Naive B cell (primary cell): ENCODE results near the gene NPNT. TPM values are rescaled to one million over a fixed set of nuclear protein-coding genes. Genes with fewer than 3 reads are reported as not detected.

Experiments used
- ATAC-seq, 2 donors: fragments of 150-1000 bp; cut with Tn5 transposase; 2 replicates each; pipeline ENCODE4 v1.10.0; 2021; ENCODE audit warnings: low read depth in 2 of 2, mild to moderate bottlenecking in 2 of 2, moderate library complexity in 2 of 2
- DNase-seq: peaks from one replicate; pipeline ENCODE4 v3.0.0; 2022
- H3K27ac Mint-ChIP-seq, 6 donors: one replicate each; pipeline ENCODE4 v1.8.0; 2020 to 2022; ENCODE audit warnings: mild to moderate bottlenecking in 6 of 6, mixed read lengths in 6 of 6, moderate library complexity in 5 of 6, inconsistent platforms in 2 of 6
- H3K27me3 Mint-ChIP-seq, 3 donors: one replicate each; pipeline ENCODE4 v1.8.0; 2021 to 2022; ENCODE audit warnings: mixed read lengths in 3 of 3, mild to moderate bottlenecking in 1 of 3
- H3K36me3 Mint-ChIP-seq, 2 donors: one replicate each; pipeline ENCODE4 v1.8.0; 2020 to 2022; ENCODE audit warnings: mixed read lengths in 2 of 2, inconsistent platforms in 1 of 2, mild to moderate bottlenecking in 1 of 2
- H3K4me1 Mint-ChIP-seq, 3 donors: one replicate each; pipeline ENCODE4 v1.8.0; 2020 to 2022; ENCODE audit warnings: mixed read lengths in 3 of 3, inconsistent platforms in 1 of 3, mild to moderate bottlenecking in 1 of 3, moderate library complexity in 1 of 3
- H3K4me3 Mint-ChIP-seq, 8 donors: one replicate each; pipeline ENCODE4 v1.8.0; 2020 to 2022; ENCODE audit warnings: mild to moderate bottlenecking in 8 of 8, mixed read lengths in 8 of 8, moderate library complexity in 8 of 8, inconsistent platforms in 2 of 8
- H3K9me3 Mint-ChIP-seq, 7 donors: one replicate each; pipeline ENCODE4 v1.8.0; 2020 to 2022; ENCODE audit warnings: mixed read lengths in 7 of 7, mild to moderate bottlenecking in 5 of 7, inconsistent platforms in 2 of 7, moderate library complexity in 1 of 7
- polyA plus RNA-seq, 6 donors: library from polyadenylated mRNA; unstranded; fragments of 300-500 nt; fragmentation: Illumina TruSeq; gene quantifications; one replicate each; pipeline ENCODE4 v1.2.3, GENCODE V29; 2021; ENCODE audit warnings: low read depth in 6 of 6

NPNT gene
- polyA plus RNA-seq, 6 donors from 2014 or later = not detected

- no peaks in the 10 kb centered on the region for H3K4me1 Mint-ChIP-seq
- H3K27ac Mint-ChIP-seq = no peak overlapping the region
- ATAC-seq (no peak), DNase-seq (no peak)
- H3K9me3 Mint-ChIP-seq = peaks cover 0 to 4% (median 0%) of the 10 kb centered on the region in 7 donors
- H3K36me3 Mint-ChIP-seq = no peaks in the 10 kb centered on the region
- H3K27me3 Mint-ChIP-seq = no peaks in the 10 kb centered on the region
- H3K4me3 Mint-ChIP-seq = no peak overlapping the region
These were observed 39.1 kb downstream of the NPNT start for GRCh38 chr4:105934386-105934785.

GRCh38 chr4:105936901-105937300 lies 41.6 kb downstream of the NPNT start:
- no peaks in the 10 kb centered on the region for H3K27me3 Mint-ChIP-seq
- no peak overlapping the region for H3K4me3 Mint-ChIP-seq
- no peak overlapping the region for H3K27ac Mint-ChIP-seq
- H3K9me3 Mint-ChIP-seq = peaks cover 0 to 4% (median 0%) of the 10 kb centered on the region in 7 donors
- H3K4me1 Mint-ChIP-seq = no peaks in the 10 kb centered on the region
- DNase-seq (no peak), ATAC-seq (no peak)
- no peaks in the 10 kb centered on the region for H3K36me3 Mint-ChIP-seq

GRCh38 chr4:105937759-105938158 lies 42.5 kb downstream of the NPNT start:
- Mint-ChIP-seq H3K9me3 (peaks cover 0 to 4% (median 0%) of the 10 kb centered on the region in 7 donors), H3K27me3 (no peaks in the 10 kb centered on the region), H3K4me3 (no peak overlapping the region), H3K27ac (no peak overlapping the region), H3K36me3 (no peaks in the 10 kb centered on the region), H3K4me1 (no peaks in the 10 kb centered on the region)
- no peak for DNase-seq
- no peak for ATAC-seq

GRCh38 chr4:105943234-105943633 lies 48.0 kb downstream of the NPNT start:
- DNase-seq (no peak), ATAC-seq (no peak)
- H3K4me3 Mint-ChIP-seq = no peak overlapping the region
- no peak overlapping the region for H3K27ac Mint-ChIP-seq
- H3K36me3 Mint-ChIP-seq = no peaks in the 10 kb centered on the region
- H3K27me3 Mint-ChIP-seq = no peaks in the 10 kb centered on the region
- no peaks in the 10 kb centered on the region for H3K4me1 Mint-ChIP-seq
- H3K9me3 Mint-ChIP-seq = peaks cover 4 to 17% (median 12%) of the 10 kb centered on the region in 7 donors

GRCh38 chr4:105944540-105944939 lies 49.3 kb downstream of the NPNT start:
- no peak for DNase-seq
- Mint-ChIP-seq H3K4me3 (no peak overlapping the region), H3K4me1 (no peaks in the 10 kb centered on the region), H3K36me3 (no peaks in the 10 kb centered on the region), H3K9me3 (peaks cover 4 to 17% (median 10%) of the 10 kb centered on the region in 7 donors), H3K27me3 (no peaks in the 10 kb centered on the region), H3K27ac (no peak overlapping the region)
- ATAC-seq = no peak

GRCh38 chr4:105946771-105947170 lies 51.5 kb downstream of the NPNT start:
- ATAC-seq (no peak), DNase-seq (no peak)
- H3K4me1 Mint-ChIP-seq = no peaks in the 10 kb centered on the region
- H3K27ac Mint-ChIP-seq = no peak overlapping the region
- H3K4me3 Mint-ChIP-seq = no peak overlapping the region
- H3K36me3 Mint-ChIP-seq = no peaks in the 10 kb centered on the region
- H3K27me3 Mint-ChIP-seq = no peaks in the 10 kb centered on the region
- H3K9me3 Mint-ChIP-seq = peaks cover 4 to 17% (median 10%) of the 10 kb centered on the region in 7 donors

- Mint-ChIP-seq H3K4me1 (no peaks in the 10 kb centered on the region), H3K9me3 (peaks cover 4 to 17% (median 8%) of the 10 kb centered on the region in 7 donors), H3K36me3 (no peaks in the 10 kb centered on the region), H3K27ac (no peak overlapping the region), H3K4me3 (no peak overlapping the region), H3K27me3 (peaks cover 0 to 6% (median 0%) of the 10 kb centered on the region in 3 donors)
- ATAC-seq (no peak), DNase-seq (no peak)
These were observed 55.4 kb downstream of the NPNT start for GRCh38 chr4:105950701-105951100.

GRCh38 chr4:105951198-105951597 lies 55.9 kb downstream of the NPNT start:
- DNase-seq (no peak), ATAC-seq (no peak)
- Mint-ChIP-seq H3K27ac (no peak overlapping the region), H3K36me3 (no peaks in the 10 kb centered on the region), H3K4me3 (no peak overlapping the region), H3K27me3 (peaks cover 0 to 6% (median 0%) of the 10 kb centered on the region in 3 donors), H3K4me1 (no peaks in the 10 kb centered on the region), H3K9me3 (peaks cover 4 to 16% (median 7%) of the 10 kb centered on the region in 7 donors)

- Mint-ChIP-seq H3K4me3 (no peak overlapping the region), H3K27me3 (peaks cover 0 to 6% (median 0%) of the 10 kb centered on the region in 3 donors), H3K27ac (no peak overlapping the region), H3K9me3 (peaks cover 0 to 4% (median 0%) of the 10 kb centered on the region in 7 donors), H3K36me3 (no peaks in the 10 kb centered on the region), H3K4me1 (no peaks in the 10 kb centered on the region)
- no peak for DNase-seq
- ATAC-seq = no peak
These were observed 57.3 kb downstream of the NPNT start for GRCh38 chr4:105952591-105952990.

- ATAC-seq = no peak
- H3K36me3 Mint-ChIP-seq = no peaks in the 10 kb centered on the region
These were observed 61.3 kb downstream of the NPNT start for GRCh38 chr4:105956569-105956968.

GRCh38 chr4:105957680-105958079 lies 62.4 kb downstream of the NPNT start:
- H3K27ac Mint-ChIP-seq = no peak overlapping the region
- no peaks in the 10 kb centered on the region for H3K36me3 Mint-ChIP-seq
- DNase-seq (no peak), ATAC-seq (no peak)
- H3K4me3 Mint-ChIP-seq = no peak overlapping the region
- peaks cover 0 to 3% (median 0%) of the 10 kb centered on the region in 7 donors for H3K9me3 Mint-ChIP-seq
- H3K4me1 Mint-ChIP-seq = no peaks in the 10 kb centered on the region
- H3K27me3 Mint-ChIP-seq = peaks cover 0 to 9% (median 0%) of the 10 kb centered on the region in 3 donors

More at GRCh38 chr4:105956569-105956968, 61.3 kb downstream of the NPNT start:
- H3K4me1 Mint-ChIP-seq = no peaks in the 10 kb centered on the region
- H3K4me3 Mint-ChIP-seq = no peak overlapping the region
- no peak overlapping the region for H3K27ac Mint-ChIP-seq
- H3K27me3 Mint-ChIP-seq = peaks cover 0 to 6% (median 0%) of the 10 kb centered on the region in 3 donors
- H3K9me3 Mint-ChIP-seq = no peaks in the 10 kb centered on the region
- no peak for DNase-seq

GRCh38 chr4:105963461-105964400 lies 68.5 kb downstream of the NPNT start:
- Mint-ChIP-seq H3K36me3 (no peaks in the 10 kb centered on the region), H3K27me3 (peaks cover 0 to 4% (median 0%) of the 10 kb centered on the region in 3 donors), H3K27ac (no peak overlapping the region), H3K9me3 (peaks cover 0 to 3% (median 0%) of the 10 kb centered on the region in 7 donors), H3K4me1 (no peaks in the 10 kb centered on the region), H3K4me3 (no peak overlapping the region)
- ATAC-seq (no peak), DNase-seq (no peak)

- Mint-ChIP-seq H3K36me3 (no peaks in the 10 kb centered on the region), H3K4me3 (no peak overlapping the region), H3K9me3 (peaks cover 0 to 3% (median 0%) of the 10 kb centered on the region in 7 donors), H3K27me3 (peaks cover 0 to 5% (median 4%) of the 10 kb centered on the region in 3 donors), H3K27ac (no peak overlapping the region), H3K4me1 (no peaks in the 10 kb centered on the region)
- no peak for DNase-seq
- no peak for ATAC-seq
These were observed 70.0 kb downstream of the NPNT start for GRCh38 chr4:105965183-105965800.

- Mint-ChIP-seq H3K27ac (no peak overlapping the region), H3K9me3 (peaks cover 0 to 3% (median 0%) of the 10 kb centered on the region in 7 donors), H3K27me3 (peaks cover 0 to 5% (median 4%) of the 10 kb centered on the region in 3 donors), H3K4me1 (no peaks in the 10 kb centered on the region), H3K4me3 (no peak overlapping the region), H3K36me3 (no peaks in the 10 kb centered on the region)
- DNase-seq = no peak
- ATAC-seq = no peak
These were observed 70.8 kb downstream of the NPNT start for GRCh38 chr4:105966051-105966450.
